ENCODE measurements around the gene ZNF474.

ZNF474 gene

DNA sequence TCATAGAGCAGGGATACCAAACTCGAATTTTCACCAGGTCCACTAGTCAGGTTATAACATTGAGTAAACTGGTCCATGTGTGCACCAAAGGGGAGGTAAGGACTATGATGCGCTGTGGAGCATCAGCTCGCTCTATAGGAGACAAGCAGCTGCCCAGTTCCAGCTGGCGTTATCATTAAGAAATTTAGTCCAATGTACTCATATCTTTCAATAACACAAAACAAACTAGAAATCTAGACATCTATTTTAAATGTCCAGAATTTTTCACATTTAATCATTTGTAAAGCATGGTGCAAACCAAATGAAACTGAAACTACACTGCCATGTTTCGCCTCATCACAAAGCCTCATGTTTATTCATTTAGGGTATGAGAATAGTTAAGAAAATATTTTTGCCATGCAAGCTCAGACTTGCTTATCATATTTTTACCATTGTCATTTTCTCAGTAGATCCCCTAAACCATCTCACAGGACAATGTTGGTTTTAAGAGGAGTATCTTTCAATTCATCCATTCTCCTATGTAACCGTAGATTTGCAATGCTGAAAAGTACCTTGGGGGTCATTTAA is 50.9 kb downstream of the ZNF474 start:
- no peaks in the 10 kb centered on the region for H3K27me3 ChIP-seq (ENCODE audit: low read length)
- no peaks in the 10 kb centered on the region for H3K9me2 ChIP-seq (replicated peaks; ENCODE audit: insufficient read depth, low read length)
- no peak overlapping the region for H2AFZ ChIP-seq (ENCODE audit: low read depth, low read length, severe bottlenecking)
- no peak overlapping the region for H3K4me3 ChIP-seq (ENCODE audit: insufficient read depth, low read length, poor library complexity, severe bottlenecking)
- H3K36me3 ChIP-seq (ENCODE audit: low read length): no peaks in the 10 kb centered on the region
- H3K4me2 ChIP-seq (ENCODE audit: low read depth, low read length, poor library complexity, severe bottlenecking): no peak overlapping the region
- H3K9ac ChIP-seq (ENCODE audit: low read length): no peak overlapping the region
- no peaks in the 10 kb centered on the region for H3K79me2 ChIP-seq (ENCODE audit: insufficient read depth, low read length)
- H3F3A ChIP-seq (ENCODE audit: insufficient read depth): no peaks in the 10 kb centered on the region
- no peaks in the 10 kb centered on the region for H3K9me3 ChIP-seq (ENCODE audit: insufficient read depth, low read length)
- no peak overlapping the region for H3K27ac ChIP-seq (ENCODE audit: low read depth, low read length)
- no peaks in the 10 kb centered on the region for H4K20me1 ChIP-seq (ENCODE audit: low read depth, low read length)
- no peak for TF ChIP-seq EZH2phosphoT487 (conservative IDR thresholded peaks at IDR 0.05; ENCODE audit: low read length)
- TF ChIP-seq, protein P1, sequence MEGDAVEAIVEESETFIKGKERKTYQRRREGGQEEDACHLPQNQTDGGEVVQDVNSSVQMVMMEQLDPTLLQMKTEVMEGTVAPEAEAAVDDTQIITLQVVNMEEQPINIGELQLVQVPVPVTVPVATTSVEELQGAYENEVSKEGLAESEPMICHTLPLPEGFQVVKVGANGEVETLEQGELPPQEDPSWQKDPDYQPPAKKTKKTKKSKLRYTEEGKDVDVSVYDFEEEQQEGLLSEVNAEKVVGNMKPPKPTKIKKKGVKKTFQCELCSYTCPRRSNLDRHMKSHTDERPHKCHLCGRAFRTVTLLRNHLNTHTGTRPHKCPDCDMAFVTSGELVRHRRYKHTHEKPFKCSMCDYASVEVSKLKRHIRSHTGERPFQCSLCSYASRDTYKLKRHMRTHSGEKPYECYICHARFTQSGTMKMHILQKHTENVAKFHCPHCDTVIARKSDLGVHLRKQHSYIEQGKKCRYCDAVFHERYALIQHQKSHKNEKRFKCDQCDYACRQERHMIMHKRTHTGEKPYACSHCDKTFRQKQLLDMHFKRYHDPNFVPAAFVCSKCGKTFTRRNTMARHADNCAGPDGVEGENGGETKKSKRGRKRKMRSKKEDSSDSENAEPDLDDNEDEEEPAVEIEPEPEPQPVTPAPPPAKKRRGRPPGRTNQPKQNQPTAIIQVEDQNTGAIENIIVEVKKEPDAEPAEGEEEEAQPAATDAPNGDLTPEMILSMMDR (IDR thresholded peaks at IDR 0.05; ENCODE audit: insufficient read depth, low read length, poor library complexity, severe bottlenecking): no peak

DNA sequence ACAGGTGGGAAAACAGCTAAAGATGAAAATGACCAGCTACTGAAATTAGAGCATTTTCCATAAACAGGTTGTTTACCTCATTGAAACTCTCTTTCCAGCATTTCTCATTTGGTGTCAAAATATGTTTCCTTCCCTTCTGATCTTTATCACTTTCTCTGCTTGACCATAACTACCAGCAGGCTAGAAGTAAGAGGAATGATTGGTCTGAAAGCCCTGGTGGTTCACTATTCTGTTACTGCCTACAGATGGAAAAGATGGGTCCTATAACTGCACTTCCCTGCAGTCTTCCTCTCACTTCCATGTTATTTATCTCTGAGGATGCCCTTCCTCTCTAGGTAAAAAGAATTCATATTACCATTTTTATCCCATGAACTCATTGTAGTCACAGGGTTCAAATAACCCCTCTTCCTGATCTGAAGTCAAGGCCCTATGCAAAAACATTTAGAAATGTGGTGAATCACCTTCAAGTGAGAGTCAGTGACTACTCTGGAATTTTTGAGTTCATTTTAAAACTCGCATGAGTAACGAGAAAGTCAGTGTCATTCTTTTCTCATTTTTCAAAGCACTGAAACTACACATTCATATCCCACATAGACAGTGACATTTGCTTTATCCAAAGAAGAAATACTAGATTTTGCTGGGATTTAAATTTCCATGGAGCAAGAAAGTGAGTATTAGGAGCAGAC is 51.7 kb downstream of the ZNF474 start:
- Histone ChIP-seq H3K79me2 (ENCODE audit: insufficient read depth, low read length) (no peaks in the 10 kb centered on the region), H2AFZ (ENCODE audit: low read depth, low read length, severe bottlenecking) (no peak overlapping the region), H3K9me2 (replicated peaks; ENCODE audit: insufficient read depth, low read length) (no peaks in the 10 kb centered on the region), H3K27me3 (ENCODE audit: low read length) (no peaks in the 10 kb centered on the region), H4K20me1 (ENCODE audit: low read depth, low read length) (no peaks in the 10 kb centered on the region), H3F3A (ENCODE audit: insufficient read depth) (no peaks in the 10 kb centered on the region), H3K4me2 (ENCODE audit: low read depth, low read length, poor library complexity, severe bottlenecking) (no peak overlapping the region), H3K9ac (ENCODE audit: low read length) (no peak overlapping the region), H3K27ac (ENCODE audit: low read depth, low read length) (no peak overlapping the region), H3K4me3 (ENCODE audit: insufficient read depth, low read length, poor library complexity, severe bottlenecking) (no peak overlapping the region), H3K9me3 (ENCODE audit: insufficient read depth, low read length) (no peaks in the 10 kb centered on the region), H3K36me3 (ENCODE audit: low read length) (no peaks in the 10 kb centered on the region)
- TF ChIP-seq, protein P1 (IDR thresholded peaks at IDR 0.05; ENCODE audit: insufficient read depth, low read length, poor library complexity, severe bottlenecking): no peak
- no peak for TF ChIP-seq EZH2phosphoT487 (conservative IDR thresholded peaks at IDR 0.05; ENCODE audit: low read length)

DNA sequence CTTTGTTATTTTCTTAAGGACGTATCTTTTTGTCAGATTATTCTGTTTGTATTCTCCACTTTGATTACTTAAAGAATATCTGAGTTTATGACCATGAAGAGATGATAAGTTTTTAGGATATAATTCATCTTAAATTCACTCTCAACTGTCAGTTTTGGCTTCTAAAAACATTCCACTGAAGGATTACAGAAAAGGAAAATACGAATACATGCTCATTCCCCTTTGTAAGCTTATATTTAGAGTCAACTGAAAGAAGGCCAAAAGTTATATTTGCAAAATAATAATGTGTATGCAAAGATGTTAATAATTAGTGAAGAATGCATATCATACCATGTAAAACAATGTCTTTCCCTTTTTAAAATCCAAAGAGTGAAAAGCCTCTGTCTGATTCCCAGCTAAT is 52.5 kb downstream of the ZNF474 start:
- no peak overlapping the region for H3K4me2 ChIP-seq (ENCODE audit: low read depth, low read length, poor library complexity, severe bottlenecking)
- no peaks in the 10 kb centered on the region for H3K27me3 ChIP-seq (ENCODE audit: low read length)
- H4K20me1 ChIP-seq (ENCODE audit: low read depth, low read length): no peaks in the 10 kb centered on the region
- no peak overlapping the region for H3K27ac ChIP-seq (ENCODE audit: low read depth, low read length)
- H3F3A ChIP-seq (ENCODE audit: insufficient read depth): no peaks in the 10 kb centered on the region
- no peaks in the 10 kb centered on the region for H3K9me3 ChIP-seq (ENCODE audit: insufficient read depth, low read length)
- no peaks in the 10 kb centered on the region for H3K79me2 ChIP-seq (ENCODE audit: insufficient read depth, low read length)
- no peak overlapping the region for H3K4me3 ChIP-seq (ENCODE audit: insufficient read depth, low read length, poor library complexity, severe bottlenecking)
- H2AFZ ChIP-seq (ENCODE audit: low read depth, low read length, severe bottlenecking): no peak overlapping the region
- no peaks in the 10 kb centered on the region for H3K9me2 ChIP-seq (replicated peaks; ENCODE audit: insufficient read depth, low read length)
- no peaks in the 10 kb centered on the region for H3K36me3 ChIP-seq (ENCODE audit: low read length)
- TF ChIP-seq, protein P1 (IDR thresholded peaks at IDR 0.05; ENCODE audit: insufficient read depth, low read length, poor library complexity, severe bottlenecking): no peak
- TF ChIP-seq EZH2phosphoT487 (conservative IDR thresholded peaks at IDR 0.05; ENCODE audit: low read length): no peak
- H3K9ac ChIP-seq (ENCODE audit: low read length): no peak overlapping the region
